Activated gamma-delta T cell treated with anti-CD3 and anti-CD28 coated beads, Interleukin-2, amount 50 U/mL, for 16 hours (primary cell): ENCODE measurements around the gene NKD1.

Source experiments
- DNase-seq: peaks from one replicate; pipeline ENCODE4 v3.0.0-alpha.2; 2020; ENCODE audit warnings: low read depth

Gene NKD1

DNA sequence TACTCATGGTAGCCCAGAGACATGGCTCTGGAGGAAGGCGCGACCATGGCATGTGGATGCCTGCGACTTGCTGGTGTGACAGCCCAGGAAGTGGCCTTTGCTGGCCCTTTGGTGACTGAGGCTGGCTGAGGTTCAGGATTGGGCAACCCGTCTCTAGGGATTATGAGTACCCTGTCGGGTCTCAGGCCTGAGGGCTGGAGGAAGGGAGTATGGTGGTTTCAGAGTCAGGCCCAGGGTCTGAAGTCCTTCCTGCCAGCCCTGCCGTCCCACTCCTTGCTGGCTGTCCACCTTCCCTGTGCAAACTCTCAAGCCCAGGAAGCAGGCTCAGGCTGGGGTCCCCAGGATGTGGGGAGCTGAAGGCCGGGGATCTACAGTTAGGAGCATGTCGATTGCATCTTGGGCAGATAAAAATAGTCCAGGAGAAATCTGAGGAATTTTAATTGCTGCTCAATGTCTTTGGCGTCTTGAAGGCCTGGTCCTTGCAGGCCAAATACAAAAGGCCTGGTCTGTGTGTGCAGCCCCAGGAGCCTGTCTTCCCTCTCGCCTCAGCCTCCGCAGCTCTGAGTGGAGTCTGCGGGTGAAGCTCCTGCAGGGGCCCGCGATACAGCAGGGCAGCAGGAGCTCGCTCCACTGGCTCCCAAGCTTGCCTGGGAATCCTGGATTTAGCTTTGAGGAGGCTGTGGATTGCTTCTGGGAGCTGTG lies 52.5 kb downstream of the NKD1 start:
- no peak for DNase-seq

GRCh38 chr16:50601341-50601740 lies 53.1 kb downstream of the NKD1 start:
- no peak for DNase-seq

DNA sequence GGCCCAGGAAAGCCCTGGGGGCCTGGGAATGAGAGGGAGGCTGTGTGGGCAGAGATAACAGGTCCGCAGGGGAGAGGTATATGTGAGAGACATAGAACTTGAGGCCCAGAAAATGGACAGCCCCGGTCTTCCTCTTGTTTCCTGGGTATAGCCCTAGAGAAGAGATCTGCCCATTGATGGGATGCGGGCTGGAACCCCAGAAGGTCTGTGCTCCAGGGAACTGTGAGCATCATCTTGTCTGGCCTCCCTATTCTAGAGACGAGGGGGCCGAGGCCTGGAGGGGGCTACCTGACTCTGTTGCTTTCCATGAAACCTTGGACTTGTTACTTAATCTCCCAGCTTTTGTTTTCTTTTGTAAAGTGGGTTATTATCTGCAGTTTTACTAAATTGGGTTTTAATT lies 53.9 kb downstream of the NKD1 start:
- DNase-seq = no peak

DNA sequence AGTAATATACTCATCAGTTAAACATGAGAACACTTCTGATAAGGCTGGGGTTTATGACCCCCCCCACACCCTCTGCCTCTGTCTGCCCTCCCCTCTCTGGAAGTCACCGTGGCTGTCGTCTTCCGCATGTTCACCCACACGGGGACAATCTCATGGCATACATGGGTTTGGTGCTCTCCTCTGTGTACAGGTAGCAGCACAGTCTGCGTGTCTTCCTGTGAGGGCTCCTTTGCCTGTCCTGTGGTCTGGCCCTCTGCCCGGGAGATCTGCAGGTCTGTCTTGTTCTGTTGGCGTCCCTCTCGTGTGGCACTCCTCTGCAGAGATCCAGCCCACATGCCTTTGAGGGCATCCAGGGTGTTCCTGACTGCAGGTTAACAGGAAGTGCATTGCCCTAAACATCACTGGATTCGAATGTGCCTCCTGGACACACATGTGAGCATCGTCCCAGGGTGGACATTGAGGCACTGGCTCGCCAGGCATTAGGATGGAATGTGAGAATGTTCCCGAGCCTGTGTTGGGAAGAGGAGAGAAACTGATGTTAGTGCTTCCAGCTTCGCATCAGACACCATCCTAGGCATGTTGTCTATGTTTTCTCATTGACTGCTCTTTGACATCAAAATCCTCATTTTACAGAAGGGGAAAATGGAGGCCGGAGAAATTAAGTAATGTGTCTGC lies 54.5 kb downstream of the NKD1 start:
- DNase-seq = peak; percentile 9

DNA sequence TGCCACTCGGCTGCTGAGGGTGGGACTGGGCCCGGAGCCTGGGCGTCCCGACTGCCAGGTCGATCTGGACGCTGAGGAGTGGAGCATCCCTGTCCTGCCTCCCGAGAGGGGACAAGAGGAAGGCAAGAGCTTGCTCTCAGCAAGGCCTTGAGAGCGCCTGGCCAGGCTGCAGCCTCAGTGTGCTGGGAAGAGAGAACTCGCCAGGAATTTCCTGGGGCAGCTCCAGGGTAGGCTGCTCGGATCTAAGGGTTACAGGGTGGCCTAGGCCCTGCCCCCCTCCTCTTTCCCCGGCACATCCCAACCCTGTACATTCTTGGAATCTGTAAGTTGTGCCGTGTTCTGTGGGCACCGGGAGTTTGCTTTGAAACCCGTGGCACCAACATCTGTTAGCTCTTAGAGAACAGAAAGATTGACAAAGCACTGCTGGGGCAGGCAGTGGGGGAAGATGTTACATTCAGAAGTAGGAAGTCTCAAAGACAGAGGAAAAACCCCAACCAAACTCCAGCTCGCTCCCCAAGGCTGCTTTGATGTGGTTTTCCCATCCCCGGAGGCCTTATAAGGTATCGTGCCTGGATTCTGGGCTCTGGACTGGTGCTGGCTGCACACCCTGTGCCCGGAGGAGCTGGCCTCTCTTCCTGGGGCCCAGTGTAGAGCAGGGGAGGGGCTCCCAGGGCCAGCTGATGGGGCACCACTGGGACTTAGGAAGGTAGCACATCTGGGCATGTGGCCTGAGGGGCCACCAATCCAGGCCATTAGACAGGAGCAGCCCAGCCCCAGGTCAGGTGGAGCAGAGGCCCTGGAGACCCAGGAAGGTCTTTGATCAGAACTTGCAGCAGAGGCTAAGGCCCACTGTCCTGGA lies 55.2 kb downstream of the NKD1 start:
- no peak for DNase-seq

DNA sequence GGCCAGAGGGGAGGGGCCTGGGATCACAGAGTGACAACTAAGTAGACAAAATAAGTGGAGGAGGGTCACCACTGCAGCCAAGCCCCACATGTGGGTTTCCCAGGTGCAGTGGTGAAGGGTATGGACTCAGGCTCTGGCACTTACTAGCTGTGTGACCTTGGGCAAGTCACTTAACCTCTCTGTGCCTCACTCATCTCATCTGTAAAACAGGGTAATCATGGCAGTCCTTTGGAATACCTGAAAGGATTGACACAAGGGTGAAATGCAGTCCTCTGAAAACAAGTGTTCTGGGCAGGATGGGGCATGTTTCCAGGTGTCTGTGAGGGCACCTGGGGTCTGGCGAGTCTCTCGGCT lies 55.8 kb downstream of the NKD1 start:
- DNase-seq = no peak

GRCh38 chr16:50604610-50605009 lies 56.4 kb downstream of the NKD1 start:
- no peak for DNase-seq

DNA sequence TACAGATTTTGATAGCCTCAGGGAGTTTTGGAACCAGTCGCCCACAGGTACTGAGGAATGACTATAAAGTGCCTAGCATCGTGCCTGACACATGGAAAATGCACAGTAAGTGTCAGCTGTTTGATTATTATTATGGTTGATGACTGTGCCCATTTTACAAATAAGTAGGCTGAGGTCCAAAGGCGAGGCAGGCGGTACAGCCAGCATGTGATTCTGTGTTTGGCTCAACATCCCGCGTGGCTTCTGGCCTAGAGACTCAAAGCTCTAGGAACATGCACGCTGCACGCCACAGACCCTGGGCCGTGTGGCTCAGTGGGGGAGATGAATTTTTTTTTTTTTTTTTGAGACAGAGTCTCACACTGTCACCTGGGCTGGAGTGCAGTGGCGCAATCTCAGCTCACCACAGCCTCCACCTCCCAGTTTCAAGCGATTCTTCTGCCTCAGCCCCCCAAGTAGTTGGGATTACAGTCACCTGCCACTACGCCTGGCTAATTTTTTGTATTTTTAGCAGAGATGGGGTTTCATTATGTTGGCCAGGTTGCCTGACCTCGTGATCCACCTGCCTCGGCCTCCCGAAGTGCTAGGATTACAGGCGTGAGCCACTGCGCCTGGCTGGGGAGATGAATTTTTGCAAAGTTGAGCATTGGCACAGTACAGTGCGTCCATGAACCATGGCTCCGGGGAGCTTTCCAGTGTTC lies 57.7 kb downstream of the NKD1 start:
- no peak for DNase-seq

DNA sequence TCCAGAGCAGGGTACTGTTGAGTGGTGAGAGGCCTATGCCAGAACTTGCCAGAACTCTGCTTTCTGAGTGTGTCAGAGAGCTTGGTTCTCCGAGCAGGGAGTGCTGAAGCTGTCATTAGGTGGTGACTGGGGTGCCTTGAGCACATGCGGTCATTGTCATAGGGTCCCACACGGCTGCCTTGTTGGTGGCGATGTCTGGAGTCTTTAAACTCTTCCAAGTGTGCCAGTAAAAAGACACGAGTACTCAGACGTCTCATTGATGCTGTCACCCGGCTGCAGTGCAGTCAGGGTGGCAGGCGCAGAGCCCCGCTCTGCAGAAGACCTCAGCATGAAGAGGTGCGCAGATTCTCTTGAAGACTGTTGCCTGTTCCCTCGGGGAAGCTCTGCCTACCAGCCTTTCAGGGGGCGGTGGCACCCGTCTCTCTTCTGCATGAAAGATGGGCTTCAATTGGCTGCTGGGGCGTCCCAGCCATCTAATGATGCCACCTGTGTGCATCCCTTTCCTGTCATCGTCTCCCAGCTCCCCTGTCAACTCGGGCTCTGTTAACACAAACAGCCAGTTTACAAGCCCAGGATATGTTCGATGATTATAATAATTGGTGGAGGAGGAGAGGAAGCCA lies 58.3 kb downstream of the NKD1 start:
- no peak for DNase-seq

DNA sequence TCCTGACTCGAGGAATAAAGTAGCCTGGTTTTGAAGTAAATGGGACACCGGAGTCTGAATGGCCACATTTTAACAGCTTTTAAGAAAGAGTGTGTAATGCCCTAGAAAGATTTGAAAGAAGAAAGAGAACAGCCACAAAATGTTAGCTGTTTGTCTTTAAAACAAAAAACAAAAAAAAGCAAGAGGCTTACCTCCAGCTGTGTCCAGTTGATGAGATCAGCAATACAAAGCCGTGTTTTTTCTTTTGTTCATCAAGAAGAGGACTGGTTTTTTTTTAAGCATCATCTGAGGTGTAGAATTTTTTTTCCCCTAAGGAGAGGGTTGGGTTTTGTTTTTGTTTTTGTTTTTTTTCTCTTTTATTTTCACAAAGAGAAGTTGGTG lies 58.8 kb downstream of the NKD1 start:
- DNase-seq = no peak

GRCh38 chr16:50607447-50607846 lies 59.3 kb downstream of the NKD1 start:
- DNase-seq = no peak

GRCh38 chr16:50607970-50608557 lies 59.9 kb downstream of the NKD1 start:
- DNase-seq = no peak

- DNase-seq = no peak
These were observed 60.9 kb downstream of the NKD1 start for GRCh38 chr16:50609049-50609448.

- DNase-seq = no peak
These were observed 61.3 kb downstream of the NKD1 start for GRCh38 chr16:50609471-50609870.

GRCh38 chr16:50610331-50611262 lies 62.4 kb downstream of the NKD1 start:
- DNase-seq = no peak

GRCh38 chr16:50611332-50611934 lies 63.2 kb downstream of the NKD1 start:
- no peak for DNase-seq

- no peak for DNase-seq
These were observed 64.0 kb downstream of the NKD1 start for GRCh38 chr16:50611995-50612848.

DNA sequence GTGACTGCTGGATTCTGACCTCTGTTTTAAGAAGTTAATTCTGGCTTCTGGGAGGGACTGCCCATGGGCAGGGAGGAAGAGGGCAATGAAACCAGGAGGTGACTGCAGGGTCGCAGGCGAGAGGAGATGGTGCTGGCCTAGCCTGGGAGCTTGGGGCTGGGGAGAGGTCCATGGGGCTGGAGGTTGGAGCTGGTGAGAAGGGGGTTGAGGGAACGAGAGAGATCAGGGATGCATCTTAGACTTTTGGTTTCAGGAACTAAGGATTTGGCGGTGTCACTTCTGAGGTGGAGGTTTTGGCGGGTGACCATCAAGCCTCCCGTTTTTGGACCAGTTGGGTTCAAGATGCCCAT lies 64.6 kb downstream of the NKD1 start:
- no peak for DNase-seq

GRCh38 chr16:50613281-50613963 lies 65.2 kb downstream of the NKD1 start:
- no peak for DNase-seq
